Measurements from ENCODE around the gene DLEC1. TPM values are rescaled to one million over a fixed set of nuclear protein-coding genes. Genes with fewer than 3 reads are reported as not detected.

Gene DLEC1
- total and polyA plus RNA-seq, 2 of the 4 experiments (the other 2 are of a cell fraction) = 0.03 TPM; not detected in 1

- no peak overlapping the region for H3K56ac ChIP-seq (ENCODE audit: extremely low read depth, insufficient read depth, low read length)
- no peak overlapping the region for H4K5ac ChIP-seq (ENCODE audit: low read depth, low read length)
- BruUV-seq (replicated peaks) = no TSS peak
- ChIA-PET CTCF (interaction anchor here (0.6 kb wide), 1 partner anchor 720 kb away, joined by 4 read pairs; no protein-coding TSS in a partner anchor), POLR2A (ENCODE audit: unreplicated experiment) (no interaction called here)
- no peaks in the 10 kb centered on the region for H3K4me1 ChIP-seq (ENCODE audit: control insufficient read depth, insufficient read depth, low read length)
- H2BK120ac ChIP-seq (ENCODE audit: low read depth, low read length) = no peak overlapping the region
- H2AK5ac ChIP-seq (ENCODE audit: low read depth, low read length) = no peak overlapping the region
- WGBS, 2 experiments (ENCODE audit: extremely low coverage in 2 of 2, insufficient read length in 1 of 2) = 86% methylated on average over 4 of the region's 7 CpGs; no CpG with 5 or more reads in 1 of the 2 experiments
- H3K9me3 ChIP-seq (ENCODE audit: control insufficient read depth, insufficient read depth, low read length) = no peaks in the 10 kb centered on the region
- no peak overlapping the region for H3K4me2 ChIP-seq (ENCODE audit: low read depth, low read length)
- intact Hi-C loops (cut with micrococcal nuclease) = no loop called here
- H4K20me1 ChIP-seq (ENCODE audit: insufficient read depth, low read length) = no peaks in the 10 kb centered on the region
- H3K23ac ChIP-seq (ENCODE audit: low read depth, low read length) = no peak overlapping the region
- H3K36me3 ChIP-seq (ENCODE audit: control insufficient read depth, insufficient read depth, low read length) = peaks cover 60% of the 10 kb centered on the region
- no peak overlapping the region for H2BK20ac ChIP-seq (ENCODE audit: low read depth, low read length)
- H4K8ac ChIP-seq (ENCODE audit: low read depth in 2 of 2, low read length in 2 of 2) = no peak overlapping the region
- H3K14ac ChIP-seq (replicated peaks; ENCODE audit: low read depth, low read length) = no peak overlapping the region
- no peak overlapping the region for H3K4me3 ChIP-seq (ENCODE audit: insufficient read depth, low read depth, low read length)
- H3K9me1 ChIP-seq (ENCODE audit: insufficient read depth, low read length) = 0 out of 2 replicates have a peak, but pooled peaks cover 4% of the 10 kb centered on the region
- H2BK15ac ChIP-seq (ENCODE audit: low read depth, low read length) = no peak overlapping the region
- no peak overlapping the region for H3K18ac ChIP-seq (ENCODE audit: low read depth, low read length)
- dilution Hi-C loops (cut with HindIII; ENCODE audit: low sequenced_read_pairs, unreplicated experiment) = no loop called here
- no peak overlapping the region for H4K91ac ChIP-seq (ENCODE audit: insufficient read depth, low read depth, low read length)
- no peak overlapping the region for H2BK5ac ChIP-seq (ENCODE audit: low read depth, low read length, poor library complexity, severe bottlenecking)
- H3K9ac ChIP-seq (ENCODE audit: low read depth, low read length) = no peak overlapping the region
- no peak for ATAC-seq (ENCODE audit: low read depth)
- no peak for DNase-seq
- no peak overlapping the region for H2AFZ ChIP-seq (replicated peaks; ENCODE audit: low read length, poor library complexity)
- in situ Hi-C loops (cut with MboI; ENCODE audit: low sequenced_read_pairs) = loop anchor here (10.0 kb wide), 1 partner anchor 220 kb away; the partner anchor contains the start of gene XYLB
- no peak overlapping the region for H3K4ac ChIP-seq (ENCODE audit: low read depth, low read length)
- no peak for TF ChIP-seq NFE2L2 (IDR thresholded peaks at IDR 0.05; ENCODE audit: low read depth, low read length)
- no peak overlapping the region for H3K27ac ChIP-seq (ENCODE audit: insufficient read depth, low read length)
- H2AK9ac ChIP-seq (replicated peaks; ENCODE audit: low read depth, low read length, poor library complexity) = no peak overlapping the region
- no peaks in the 10 kb centered on the region for H3K79me1 ChIP-seq (ENCODE audit: low read depth in 1 of 2, low read length in 2 of 2)
- no peaks in the 10 kb centered on the region for H3K27me3 ChIP-seq (ENCODE audit: control insufficient read depth, insufficient read depth, low read length)
These were observed 85.5 kb downstream of the DLEC1 start for GRCh38 chr3:38124324-38125122.
